Bronchial epithelial cell (primary cell): Measurements from ENCODE around the gene NEK4. TPM values are rescaled to one million over a fixed set of nuclear protein-coding genes. Genes with fewer than 3 reads are reported as not detected.
"Not testable (repeated sequence)": the region's sequence is repeated elsewhere in the genome, so short reads cannot be mapped to it uniquely, and the experiment has no call there.

Experiments used
- DNase-seq: peaks from one replicate; pipeline ENCODE4 v3.0.0-alpha.2; 2010; ENCODE audit warnings: low read depth
- FAIRE-seq: peaks from 2 replicates; lab custom pipeline; 2011; peaks lifted over from hg19 to GRCh38; lab: Jason Lieb, UNC
- H3K27me3 ChIP-seq: 2 replicates; pipeline ENCODE4 v1.5.1; 2011; ENCODE audit warnings: low read length; ENCODE audit not compliant: control insufficient read depth, insufficient read depth
- H3K36me3 ChIP-seq: 2 replicates; pipeline ENCODE4 v1.5.1; 2011; ENCODE audit warnings: low read length; ENCODE audit not compliant: control insufficient read depth, insufficient read depth
- H3K4me3 ChIP-seq: 2 replicates; pipeline ENCODE4 v1.5.1; 2011; ENCODE audit warnings: mild to moderate bottlenecking, low read depth, low read length, control low read depth
- CTCF ChIP-seq: IDR thresholded peaks from 2 replicates; pipeline ENCODE4 v1.5.1; 2011; ENCODE audit warnings: mild to moderate bottlenecking, moderate library complexity, low read length, control low read depth, inconsistent platforms; ENCODE audit not compliant: insufficient read depth, severe bottlenecking
- total RNA-seq: library from RNA; depleted of rRNA; stranded (reverse); fragments of >200 nt; gene quantifications from 2 replicates; pipeline ENCODE4 v1.2.1, GENCODE V29; 2014

NEK4 gene
- total RNA-seq, 1 donor from 2014 or later = 20.5 TPM

GRCh38 chr3:52682016-52682415 lies 88.7 kb downstream of the NEK4 start:
- peak; percentile 30 for TF ChIP-seq CTCF
- H3K36me3 ChIP-seq = peaks cover 8% of the 10 kb centered on the region
- FAIRE-seq (no peak), DNase-seq (peak; percentile 86)
- H3K27me3 ChIP-seq = no peaks in the 10 kb centered on the region
- no peak overlapping the region for H3K4me3 ChIP-seq

GRCh38 chr3:52681596-52681995 lies 89.1 kb downstream of the NEK4 start:
- no peak overlapping the region for H3K4me3 ChIP-seq
- FAIRE-seq (no peak), DNase-seq (no peak)
- TF ChIP-seq CTCF = no peak
- no peaks in the 10 kb centered on the region for H3K27me3 ChIP-seq
- peaks cover 10% of the 10 kb centered on the region for H3K36me3 ChIP-seq

- no peak for TF ChIP-seq CTCF
- no peaks in the 10 kb centered on the region for H3K27me3 ChIP-seq
- H3K36me3 ChIP-seq = peaks cover 8% of the 10 kb centered on the region
- H3K4me3 ChIP-seq = no peak overlapping the region
- no peak for DNase-seq
- no peak for FAIRE-seq
Measured at GRCh38 chr3:52679811-52680210, 90.9 kb downstream of the NEK4 start.

GRCh38 chr3:52679199-52679538 lies 91.6 kb downstream of the NEK4 start:
- FAIRE-seq (no peak), DNase-seq (no peak)
- H3K27me3 ChIP-seq = no peaks in the 10 kb centered on the region

GRCh38 chr3:52678265-52679198 lies 92.2 kb downstream of the NEK4 start:
- H3K36me3 ChIP-seq = peaks cover 10% of the 10 kb centered on the region
- no peak for TF ChIP-seq CTCF
- FAIRE-seq (no peak), DNase-seq (no peak)
- no peak overlapping the region for H3K4me3 ChIP-seq
- no peaks in the 10 kb centered on the region for H3K27me3 ChIP-seq

More at GRCh38 chr3:52679199-52679538, 91.6 kb downstream of the NEK4 start:
- no peak for TF ChIP-seq CTCF
- Histone ChIP-seq H3K36me3 (peaks cover 10% of the 10 kb centered on the region), H3K4me3 (no peak overlapping the region)

GRCh38 chr3:52676201-52676600 lies 94.5 kb downstream of the NEK4 start:
- H3K27me3 ChIP-seq, DNase-seq, H3K4me3 ChIP-seq, FAIRE-seq: not testable (repeated sequence)
- H3K36me3 ChIP-seq = peaks cover 10% of the 10 kb centered on the region
